Measurements from ENCODE around the gene CLEC4M. TPM values are rescaled to one million over a fixed set of nuclear protein-coding genes. Genes with fewer than 3 reads are reported as not detected.

CLEC4M gene
- total and polyA plus RNA-seq, 2 experiments from 2014 or later: not detected

DNA sequence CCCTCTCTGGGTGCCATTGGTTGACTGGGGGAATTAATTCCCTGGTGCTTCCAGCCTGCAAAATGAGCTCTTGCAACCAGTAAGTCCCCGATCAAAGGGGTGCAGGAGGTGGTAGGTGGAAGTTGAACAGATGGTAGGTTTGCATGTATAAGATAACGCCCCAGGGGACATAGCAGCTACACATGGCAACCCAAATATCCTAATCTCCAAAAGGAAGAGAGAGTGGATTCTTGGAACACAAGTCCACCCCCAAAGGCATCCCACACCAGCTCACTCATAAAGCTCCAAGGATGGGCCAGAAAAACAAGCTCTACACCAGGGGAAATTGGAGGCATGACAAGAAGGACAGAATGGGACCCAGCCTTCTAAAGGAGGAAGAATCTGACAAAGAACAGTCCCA is 20.5 kb upstream of the CLEC4M start:
- Histone ChIP-seq H3K4me3 (no peak overlapping the region), H3K27me3 (ENCODE audit: insufficient read depth) (no peaks in the 10 kb centered on the region), H3K4me2 (no peak overlapping the region), H3K36me3 (ENCODE audit: insufficient read depth) (no peaks in the 10 kb centered on the region), H3K9me2 (ENCODE audit: insufficient read depth) (no peaks in the 10 kb centered on the region), H3K79me2 (replicated peaks; ENCODE audit: insufficient read depth) (no peaks in the 10 kb centered on the region), H4K20me1 (replicated peaks; ENCODE audit: insufficient read depth) (no peaks in the 10 kb centered on the region), H3K27ac (ENCODE audit: low read depth) (no peak overlapping the region), H3K4me1 (ENCODE audit: insufficient read depth) (peaks cover 3% of the 10 kb centered on the region; the same call in 1 of the 2 replicates), H2AFZ (no peak overlapping the region), H3F3A (replicated peaks; ENCODE audit: low read depth) (no peaks in the 10 kb centered on the region)
- peaks cover 5% of the 10 kb centered on the region for H3K27me3 Mint-ChIP-seq (ENCODE audit: insufficient read depth, low read depth, poor library complexity)
- H3K36me3 Mint-ChIP-seq (ENCODE audit: low read depth): no peaks in the 10 kb centered on the region
- H3K4me3 Mint-ChIP-seq: no peak overlapping the region; the same call in 2 of the 3 replicates
- DNase-seq (ENCODE audit: low spot score): no peak
- TF ChIP-seq STAT1 (IDR thresholded peaks at IDR 0.05; ENCODE audit: unreplicated experiment): no peak
- TF ChIP-seq, protein P1, sequence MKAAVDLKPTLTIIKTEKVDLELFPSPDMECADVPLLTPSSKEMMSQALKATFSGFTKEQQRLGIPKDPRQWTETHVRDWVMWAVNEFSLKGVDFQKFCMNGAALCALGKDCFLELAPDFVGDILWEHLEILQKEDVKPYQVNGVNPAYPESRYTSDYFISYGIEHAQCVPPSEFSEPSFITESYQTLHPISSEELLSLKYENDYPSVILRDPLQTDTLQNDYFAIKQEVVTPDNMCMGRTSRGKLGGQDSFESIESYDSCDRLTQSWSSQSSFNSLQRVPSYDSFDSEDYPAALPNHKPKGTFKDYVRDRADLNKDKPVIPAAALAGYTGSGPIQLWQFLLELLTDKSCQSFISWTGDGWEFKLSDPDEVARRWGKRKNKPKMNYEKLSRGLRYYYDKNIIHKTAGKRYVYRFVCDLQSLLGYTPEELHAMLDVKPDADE (IDR thresholded peaks at IDR 0.05): no peak
- TF ChIP-seq CREB1 (CRISPR knock-in tag; IDR thresholded peaks at IDR 0.05; ENCODE audit: low read depth): no peak
- TF ChIP-seq EZH2phosphoT487 (IDR thresholded peaks at IDR 0.05; ENCODE audit: unreplicated experiment): no peak
- TF ChIP-seq ZNF114 (CRISPR knock-in tag; IDR thresholded peaks at IDR 0.05): no peak
- TF ChIP-seq JUNB (IDR thresholded peaks at IDR 0.05; ENCODE audit: unreplicated experiment): no peak
- TF ChIP-seq EZH2 (IDR thresholded peaks at IDR 0.05; ENCODE audit: low read depth, unreplicated experiment): no peak
- TF ChIP-seq, protein P2, sequence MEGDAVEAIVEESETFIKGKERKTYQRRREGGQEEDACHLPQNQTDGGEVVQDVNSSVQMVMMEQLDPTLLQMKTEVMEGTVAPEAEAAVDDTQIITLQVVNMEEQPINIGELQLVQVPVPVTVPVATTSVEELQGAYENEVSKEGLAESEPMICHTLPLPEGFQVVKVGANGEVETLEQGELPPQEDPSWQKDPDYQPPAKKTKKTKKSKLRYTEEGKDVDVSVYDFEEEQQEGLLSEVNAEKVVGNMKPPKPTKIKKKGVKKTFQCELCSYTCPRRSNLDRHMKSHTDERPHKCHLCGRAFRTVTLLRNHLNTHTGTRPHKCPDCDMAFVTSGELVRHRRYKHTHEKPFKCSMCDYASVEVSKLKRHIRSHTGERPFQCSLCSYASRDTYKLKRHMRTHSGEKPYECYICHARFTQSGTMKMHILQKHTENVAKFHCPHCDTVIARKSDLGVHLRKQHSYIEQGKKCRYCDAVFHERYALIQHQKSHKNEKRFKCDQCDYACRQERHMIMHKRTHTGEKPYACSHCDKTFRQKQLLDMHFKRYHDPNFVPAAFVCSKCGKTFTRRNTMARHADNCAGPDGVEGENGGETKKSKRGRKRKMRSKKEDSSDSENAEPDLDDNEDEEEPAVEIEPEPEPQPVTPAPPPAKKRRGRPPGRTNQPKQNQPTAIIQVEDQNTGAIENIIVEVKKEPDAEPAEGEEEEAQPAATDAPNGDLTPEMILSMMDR (conservative IDR thresholded peaks at IDR 0.05; ENCODE audit: low read depth in 2 of 2): no peak
- peaks cover 9% of the 10 kb centered on the region for H3K4me1 Mint-ChIP-seq
- no peaks in the 10 kb centered on the region; the same call in 2 of the 3 replicates for H3K9me3 Mint-ChIP-seq
- H3K27ac Mint-ChIP-seq: no peak overlapping the region
- ATAC-seq: no peak

- Mint-ChIP-seq H3K4me1 (peaks cover 13% of the 10 kb centered on the region), H3K4me3 (no peak overlapping the region; the same call in 2 of the 3 replicates), H3K36me3 (ENCODE audit: low read depth) (no peaks in the 10 kb centered on the region), H3K9me3 (no peaks in the 10 kb centered on the region; the same call in 2 of the 3 replicates), H3K27me3 (ENCODE audit: insufficient read depth, low read depth, poor library complexity) (peaks cover 5% of the 10 kb centered on the region), H3K27ac (no peak overlapping the region)
- no peak for ATAC-seq
- Histone ChIP-seq H2AFZ (no peak overlapping the region), H3K4me1 (ENCODE audit: insufficient read depth) (peaks cover 8% of the 10 kb centered on the region; the same call in 1 of the 2 replicates), H3K4me2 (no peak overlapping the region), H3K36me3 (ENCODE audit: insufficient read depth) (no peaks in the 10 kb centered on the region), H3K27me3 (ENCODE audit: insufficient read depth) (no peaks in the 10 kb centered on the region), H3F3A (replicated peaks; ENCODE audit: low read depth) (no peaks in the 10 kb centered on the region), H4K20me1 (replicated peaks; ENCODE audit: insufficient read depth) (no peaks in the 10 kb centered on the region), H3K4me3 (no peak overlapping the region), H3K79me2 (replicated peaks; ENCODE audit: insufficient read depth) (no peaks in the 10 kb centered on the region), H3K27ac (ENCODE audit: low read depth) (no peak overlapping the region), H3K9me2 (ENCODE audit: insufficient read depth) (0 out of 2 replicates have a peak, but pooled peaks cover 1% of the 10 kb centered on the region)
- TF ChIP-seq, protein P3, sequence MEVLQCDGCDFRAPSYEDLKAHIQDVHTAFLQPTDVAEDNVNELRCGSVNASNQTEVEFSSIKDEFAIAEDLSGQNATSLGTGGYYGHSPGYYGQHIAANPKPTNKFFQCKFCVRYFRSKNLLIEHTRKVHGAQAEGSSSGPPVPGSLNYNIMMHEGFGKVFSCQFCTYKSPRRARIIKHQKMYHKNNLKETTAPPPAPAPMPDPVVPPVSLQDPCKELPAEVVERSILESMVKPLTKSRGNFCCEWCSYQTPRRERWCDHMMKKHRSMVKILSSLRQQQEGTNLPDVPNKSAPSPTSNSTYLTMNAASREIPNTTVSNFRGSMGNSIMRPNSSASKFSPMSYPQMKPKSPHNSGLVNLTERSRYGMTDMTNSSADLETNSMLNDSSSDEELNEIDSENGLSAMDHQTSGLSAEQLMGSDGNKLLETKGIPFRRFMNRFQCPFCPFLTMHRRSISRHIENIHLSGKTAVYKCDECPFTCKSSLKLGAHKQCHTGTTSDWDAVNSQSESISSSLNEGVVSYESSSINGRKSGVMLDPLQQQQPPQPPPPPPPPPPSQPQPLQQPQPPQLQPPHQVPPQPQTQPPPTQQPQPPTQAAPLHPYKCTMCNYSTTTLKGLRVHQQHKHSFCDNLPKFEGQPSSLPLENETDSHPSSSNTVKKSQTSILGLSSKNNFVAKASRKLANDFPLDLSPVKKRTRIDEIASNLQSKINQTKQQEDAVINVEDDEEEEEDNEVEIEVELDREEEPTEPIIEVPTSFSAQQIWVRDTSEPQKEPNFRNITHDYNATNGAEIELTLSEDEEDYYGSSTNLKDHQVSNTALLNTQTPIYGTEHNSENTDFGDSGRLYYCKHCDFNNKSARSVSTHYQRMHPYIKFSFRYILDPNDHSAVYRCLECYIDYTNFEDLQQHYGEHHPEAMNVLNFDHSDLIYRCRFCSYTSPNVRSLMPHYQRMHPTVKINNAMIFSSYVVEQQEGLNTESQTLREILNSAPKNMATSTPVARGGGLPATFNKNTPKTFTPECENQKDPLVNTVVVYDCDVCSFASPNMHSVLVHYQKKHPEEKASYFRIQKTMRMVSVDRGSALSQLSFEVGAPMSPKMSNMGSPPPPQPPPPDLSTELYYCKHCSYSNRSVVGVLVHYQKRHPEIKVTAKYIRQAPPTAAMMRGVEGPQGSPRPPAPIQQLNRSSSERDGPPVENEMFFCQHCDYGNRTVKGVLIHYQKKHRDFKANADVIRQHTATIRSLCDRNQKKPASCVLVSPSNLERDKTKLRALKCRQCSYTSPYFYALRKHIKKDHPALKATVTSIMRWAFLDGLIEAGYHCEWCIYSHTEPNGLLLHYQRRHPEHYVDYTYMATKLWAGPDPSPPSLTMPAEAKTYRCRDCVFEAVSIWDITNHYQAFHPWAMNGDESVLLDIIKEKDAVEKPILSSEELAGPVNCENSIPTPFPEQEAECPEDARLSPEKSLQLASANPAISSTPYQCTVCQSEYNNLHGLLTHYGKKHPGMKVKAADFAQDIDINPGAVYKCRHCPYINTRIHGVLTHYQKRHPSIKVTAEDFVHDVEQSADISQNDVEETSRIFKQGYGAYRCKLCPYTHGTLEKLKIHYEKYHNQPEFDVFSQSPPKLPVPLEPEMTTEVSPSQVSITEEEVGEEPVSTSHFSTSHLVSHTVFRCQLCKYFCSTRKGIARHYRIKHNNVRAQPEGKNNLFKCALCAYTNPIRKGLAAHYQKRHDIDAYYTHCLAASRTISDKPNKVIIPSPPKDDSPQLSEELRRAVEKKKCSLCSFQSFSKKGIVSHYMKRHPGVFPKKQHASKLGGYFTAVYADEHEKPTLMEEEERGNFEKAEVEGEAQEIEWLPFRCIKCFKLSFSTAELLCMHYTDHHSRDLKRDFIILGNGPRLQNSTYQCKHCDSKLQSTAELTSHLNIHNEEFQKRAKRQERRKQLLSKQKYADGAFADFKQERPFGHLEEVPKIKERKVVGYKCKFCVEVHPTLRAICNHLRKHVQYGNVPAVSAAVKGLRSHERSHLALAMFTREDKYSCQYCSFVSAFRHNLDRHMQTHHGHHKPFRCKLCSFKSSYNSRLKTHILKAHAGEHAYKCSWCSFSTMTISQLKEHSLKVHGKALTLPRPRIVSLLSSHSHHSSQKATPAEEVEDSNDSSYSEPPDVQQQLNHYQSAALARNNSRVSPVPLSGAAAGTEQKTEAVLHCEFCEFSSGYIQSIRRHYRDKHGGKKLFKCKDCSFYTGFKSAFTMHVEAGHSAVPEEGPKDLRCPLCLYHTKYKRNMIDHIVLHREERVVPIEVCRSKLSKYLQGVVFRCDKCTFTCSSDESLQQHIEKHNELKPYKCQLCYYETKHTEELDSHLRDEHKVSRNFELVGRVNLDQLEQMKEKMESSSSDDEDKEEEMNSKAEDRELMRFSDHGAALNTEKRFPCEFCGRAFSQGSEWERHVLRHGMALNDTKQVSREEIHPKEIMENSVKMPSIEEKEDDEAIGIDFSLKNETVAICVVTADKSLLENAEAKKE (CRISPR knock-in tag; IDR thresholded peaks at IDR 0.05): no peak
- TF ChIP-seq ZNF331 (CRISPR knock-in tag; IDR thresholded peaks at IDR 0.05; ENCODE audit: low read depth): no peak
- TF ChIP-seq, protein P1 (IDR thresholded peaks at IDR 0.05): no peak
- TF ChIP-seq EZH2phosphoT487 (IDR thresholded peaks at IDR 0.05; ENCODE audit: unreplicated experiment): no peak
- DNase-seq (ENCODE audit: low spot score): no peak
These were observed 20.1 kb upstream of the CLEC4M start for GRCh38 chr19:7742991-7743390.

Measured in GM23338 (cell line).